PC-9 (cell line): Measurements from ENCODE around the gene CTCF. TPM values are rescaled to one million over a fixed set of nuclear protein-coding genes. Genes with fewer than 3 reads are reported as not detected.

Experiments used
- BruUV-seq: library from RNA; stranded (reverse); fragments of 400-500 nt; replicated peaks from 2 replicates; lab custom pipeline; 2021; lab: Mats Ljungman, UMichigan
- CTCF ChIA-PET: fragments of 300-600 bp; sonication (Branson Sonifier 250); formaldehyde crosslinking; loops from one replicate; lab custom pipeline; 2022; ENCODE audit warnings: antibody characterized with exemption; lab: Charles Lee
- POLR2A ChIA-PET: fragments of 300-600 bp; sonication (Branson Sonifier 250); formaldehyde crosslinking; loops from one replicate; lab custom pipeline; 2022; ENCODE audit warnings: antibody characterized with exemption; ENCODE audit not compliant: unreplicated experiment; lab: Charles Lee
- DNase-seq, 2 experiments: peaks; one replicate each; pipeline versions ENCODE4 v3.0.0 to v3.0.0-alpha.2; 2015 to 2022; ENCODE audit warnings: mixed read lengths in 1 of 2
- H2AFZ ChIP-seq: fragments of 200-600 bp; sonication (generic); 2 replicates; pipeline ENCODE4 v1.8.1; 2017; ENCODE audit warnings: antibody characterized with exemption
- H3F3A ChIP-seq: fragments of 200-600 bp; sonication (generic); 2 replicates; pipeline ENCODE4 v1.8.1; 2017; ENCODE audit warnings: antibody characterized with exemption, mild to moderate bottlenecking, low read depth; ENCODE audit not compliant: insufficient read depth
- H3K27ac ChIP-seq: fragments of 200-600 bp; sonication (generic); 2 replicates; pipeline ENCODE4 v1.6.1; 2016; ENCODE audit warnings: mixed run types
- H3K27me3 ChIP-seq: fragments of 200-600 bp; sonication (generic); 2 replicates; pipeline ENCODE4 v1.6.1; 2016; ENCODE audit warnings: low read depth, mixed run types; ENCODE audit not compliant: insufficient read depth
- H3K36me3 ChIP-seq: fragments of 200-600 bp; sonication (generic); 2 replicates; pipeline ENCODE4 v1.6.1; 2016; ENCODE audit warnings: low read depth, mixed run types
- H3K4me1 ChIP-seq: fragments of 200-600 bp; sonication (generic); replicated peaks from 2 replicates; pipeline ENCODE4 v1.6.1; 2016; ENCODE audit warnings: mixed run types; ENCODE audit not compliant: insufficient read depth
- H3K4me2 ChIP-seq: fragments of 200-600 bp; sonication (generic); 2 replicates; pipeline ENCODE4 v1.6.1; 2017; ENCODE audit warnings: mixed run types
- H3K4me3 ChIP-seq: fragments of 200-600 bp; sonication (generic); 2 replicates; pipeline ENCODE4 v1.6.1; 2016; ENCODE audit warnings: mixed run types
- H3K79me2 ChIP-seq: fragments of 200-600 bp; sonication (generic); 2 replicates; pipeline ENCODE4 v1.6.1; 2017; ENCODE audit warnings: low read depth, mixed run types
- H3K9me2 ChIP-seq: fragments of 200-600 bp; sonication (generic); 2 replicates; pipeline ENCODE4 v1.8.1; 2017; ENCODE audit warnings: mild to moderate bottlenecking; ENCODE audit not compliant: insufficient read depth
- H3K9me3 ChIP-seq: fragments of 200-600 bp; sonication (generic); 2 replicates; pipeline ENCODE4 v1.8.1; 2016; ENCODE audit warnings: low read depth; ENCODE audit not compliant: insufficient read depth
- H4K20me1 ChIP-seq: fragments of 200-600 bp; sonication (generic); 2 replicates; pipeline ENCODE4 v1.8.1; 2017; ENCODE audit not compliant: insufficient read depth
- EZH2 ChIP-seq: fragments of 200-600 bp; sonication (generic); IDR thresholded peaks from 2 replicates; pipeline ENCODE4 v1.8.0; 2017; ENCODE audit warnings: antibody characterized with exemption, low read depth
- intact Hi-C: fragments of 100-400 bp; cut with micrococcal nuclease; formaldehyde crosslinking; loops from one replicate; pipeline ENCODE4 v1.10.0; 2022; ENCODE audit not compliant: unreplicated experiment
- total RNA-seq: library from RNA; stranded (reverse); gene quantifications from 2 replicates; pipeline ENCODE4 v1.2.3, GENCODE V29; 2021
- TF ChIP-seq, protein P1 (sequence below): fragments of 200-600 bp; sonication (generic); conservative IDR thresholded peaks from 2 replicates; pipeline ENCODE4 v1.6.1; 2017; ENCODE audit warnings: mixed run types, antibody characterized with exemption, mild to moderate bottlenecking, moderate library complexity

Gene CTCF
- total RNA-seq, 1 experiment from 2014 or later = 39.0 TPM

DNA sequence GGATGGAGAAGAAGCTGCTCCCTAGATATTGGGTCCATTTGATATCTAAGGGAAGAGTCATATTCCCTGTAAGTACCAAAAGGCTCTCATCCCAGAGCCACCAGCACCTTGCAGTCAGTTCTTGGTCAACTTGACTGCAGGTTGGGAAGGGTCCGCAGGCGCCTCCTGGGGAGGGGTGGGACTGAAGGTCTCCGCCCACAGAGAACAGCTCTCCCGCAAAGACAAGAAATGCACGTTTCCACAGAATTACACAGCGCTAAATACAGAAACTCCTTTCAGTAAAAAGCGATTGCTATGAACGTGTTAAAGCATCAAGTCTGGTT lies 864 bp upstream of the CTCF start:
- Histone ChIP-seq H3K4me2 (peak overlapping the region; percentile 76), H3K27me3 (no peaks in the 10 kb centered on the region), H3K79me2 (peaks cover 39% of the 10 kb centered on the region), H3F3A (peaks cover 33% of the 10 kb centered on the region), H2AFZ (peak overlapping the region; percentile 78), H3K4me3 (peak overlapping the region; percentile 61), H3K27ac (peak overlapping the region; percentile 16), H3K4me1 (peaks cover 24% of the 10 kb centered on the region), H4K20me1 (peaks cover 15% of the 10 kb centered on the region; the same call in 1 of the 2 replicates), H3K9me3 (no peaks in the 10 kb centered on the region), H3K36me3 (no peaks in the 10 kb centered on the region), H3K9me2 (no peaks in the 10 kb centered on the region)
- no peak for TF ChIP-seq EZH2
- TF ChIP-seq, protein P1, sequence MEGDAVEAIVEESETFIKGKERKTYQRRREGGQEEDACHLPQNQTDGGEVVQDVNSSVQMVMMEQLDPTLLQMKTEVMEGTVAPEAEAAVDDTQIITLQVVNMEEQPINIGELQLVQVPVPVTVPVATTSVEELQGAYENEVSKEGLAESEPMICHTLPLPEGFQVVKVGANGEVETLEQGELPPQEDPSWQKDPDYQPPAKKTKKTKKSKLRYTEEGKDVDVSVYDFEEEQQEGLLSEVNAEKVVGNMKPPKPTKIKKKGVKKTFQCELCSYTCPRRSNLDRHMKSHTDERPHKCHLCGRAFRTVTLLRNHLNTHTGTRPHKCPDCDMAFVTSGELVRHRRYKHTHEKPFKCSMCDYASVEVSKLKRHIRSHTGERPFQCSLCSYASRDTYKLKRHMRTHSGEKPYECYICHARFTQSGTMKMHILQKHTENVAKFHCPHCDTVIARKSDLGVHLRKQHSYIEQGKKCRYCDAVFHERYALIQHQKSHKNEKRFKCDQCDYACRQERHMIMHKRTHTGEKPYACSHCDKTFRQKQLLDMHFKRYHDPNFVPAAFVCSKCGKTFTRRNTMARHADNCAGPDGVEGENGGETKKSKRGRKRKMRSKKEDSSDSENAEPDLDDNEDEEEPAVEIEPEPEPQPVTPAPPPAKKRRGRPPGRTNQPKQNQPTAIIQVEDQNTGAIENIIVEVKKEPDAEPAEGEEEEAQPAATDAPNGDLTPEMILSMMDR = no peak
- CTCF ChIA-PET = interaction anchor here (0.6 to 2.8 kb wide), 5 partner anchors 14 to 255 kb away, joined by 4 to 17 read pairs (median 7); no protein-coding TSS in a partner anchor
- DNase-seq = no peak
- intact Hi-C loops = loop anchor here (10.0 kb wide), 1 partner anchor 77 kb away; the partner anchor contains the start of genes AGRP and ATP6V0D1
- BruUV-seq = TSS peak; percentile 74
- POLR2A ChIA-PET = no interaction called here

DNA sequence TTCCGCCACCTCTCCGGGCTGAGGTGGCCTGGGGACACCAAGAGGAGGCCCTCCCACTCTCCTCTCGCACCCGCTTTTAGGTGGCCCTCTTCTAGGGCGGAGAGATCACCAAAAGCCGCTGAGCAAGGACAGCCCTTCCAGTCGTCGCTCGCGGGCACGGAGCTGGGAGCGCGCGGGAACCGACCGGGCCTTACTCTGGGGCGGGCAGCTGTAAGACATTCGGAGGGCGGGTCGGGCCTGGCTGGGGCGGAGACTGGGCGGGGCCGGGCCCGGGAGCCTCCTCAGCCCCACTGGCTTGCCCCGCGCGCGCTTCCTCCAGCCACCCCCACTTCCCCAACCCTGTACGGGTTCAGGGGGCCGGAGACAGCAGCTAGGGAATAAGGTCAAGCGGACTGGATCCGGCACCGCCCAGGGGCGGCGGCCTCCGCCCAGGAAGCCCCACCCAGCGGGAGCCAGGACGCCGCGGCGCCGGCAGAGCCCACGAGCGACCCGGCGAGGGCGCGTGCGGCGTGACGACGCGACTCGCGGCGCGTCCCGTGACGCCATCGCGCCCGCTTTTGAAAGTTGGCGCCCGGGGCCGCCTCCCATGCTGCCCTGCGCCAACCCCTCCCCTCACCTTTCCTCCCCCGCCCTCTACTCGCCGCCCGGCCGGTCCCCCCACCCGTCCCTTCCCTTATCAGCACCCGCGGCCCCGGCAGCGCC lies 351 bp upstream of the CTCF start:
- H3K4me1 ChIP-seq = peaks cover 24% of the 10 kb centered on the region
- TF ChIP-seq, protein P1 = no peak
- no peaks in the 10 kb centered on the region for H3K36me3 ChIP-seq
- peak overlapping the region; percentile 89 for H3K27ac ChIP-seq
- POLR2A ChIA-PET = interaction anchor here (0.7 kb wide), 2 partner anchors 153 to 321 kb away, joined by 3 read pairs; no protein-coding TSS in a partner anchor
- H3K9me3 ChIP-seq = no peaks in the 10 kb centered on the region
- CTCF ChIA-PET = interaction anchor here (0.6 to 2.8 kb wide), 7 partner anchors 15 to 255 kb away, joined by 3 to 17 read pairs (median 7); no protein-coding TSS in a partner anchor
- peaks cover 20% of the 10 kb centered on the region; the same call in 1 of the 2 replicates for H4K20me1 ChIP-seq
- intact Hi-C loops = loop anchor here (1.0 to 10.0 kb wide), 4 partner anchors 41 to 107 kb away; partner anchors contain the start of genes ACD, AGRP, ATP6V0D1 and PARD6A
- H3K9me2 ChIP-seq = no peaks in the 10 kb centered on the region
- H3K4me3 ChIP-seq = peak overlapping the region; percentile 61
- H3K4me2 ChIP-seq = peak overlapping the region; percentile 76
- no TSS peak for BruUV-seq
- peak; percentile 87 to 97 for DNase-seq
- H3F3A ChIP-seq = peaks cover 29% of the 10 kb centered on the region
- H3K79me2 ChIP-seq = peaks cover 44% of the 10 kb centered on the region
- no peaks in the 10 kb centered on the region for H3K27me3 ChIP-seq
- H2AFZ ChIP-seq = peak overlapping the region; percentile 78

DNA sequence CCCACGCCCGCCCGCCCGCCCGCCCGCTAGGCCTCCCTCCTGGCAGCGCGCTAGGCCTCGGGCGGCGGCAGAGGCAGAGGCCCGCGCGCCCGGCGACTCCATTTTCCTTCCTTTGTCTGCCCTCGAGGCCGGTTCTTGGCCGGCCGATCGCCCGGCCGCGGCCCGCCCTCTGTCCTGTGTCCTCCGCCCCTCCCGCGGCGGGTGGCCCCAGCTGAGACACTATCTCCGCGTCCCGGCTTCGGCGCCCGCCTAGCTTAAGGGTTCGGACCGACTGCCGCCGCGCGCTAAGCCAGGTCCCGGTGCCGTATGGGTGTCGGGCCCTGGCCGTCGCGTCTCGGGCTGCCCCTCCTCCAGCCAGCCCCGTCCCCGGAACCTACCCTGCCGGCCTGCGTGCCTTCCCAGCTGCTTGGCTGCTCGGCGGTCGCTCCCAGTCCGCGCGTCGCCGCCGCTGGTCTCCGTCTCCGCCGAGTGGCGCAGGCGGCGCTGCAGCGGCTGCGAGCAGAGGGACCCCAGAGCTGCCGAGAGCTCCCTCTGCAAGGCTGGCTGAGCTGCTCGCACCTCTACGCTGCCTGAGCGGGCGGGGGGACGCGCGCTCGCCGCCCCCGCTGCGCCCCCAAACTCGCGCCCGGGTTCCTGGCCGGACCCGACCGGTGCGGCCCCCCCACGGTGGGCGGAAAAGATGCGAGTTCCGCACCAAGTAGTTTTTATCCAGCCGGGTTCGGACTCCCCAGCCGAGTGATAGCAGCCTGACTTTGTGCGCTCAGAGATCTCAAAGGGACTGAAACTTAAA lies 787 bp downstream of the CTCF start:
- ChIA-PET CTCF (interaction anchor here (0.6 to 2.8 kb wide), 4 partner anchors 16 to 43 kb away, joined by 4 to 17 read pairs (median 9); no protein-coding TSS in a partner anchor), POLR2A (interaction anchor here (0.6 to 0.8 kb wide), 3 partner anchors 97 to 321 kb away, joined by 3 to 7 read pairs (median 3); partner anchors contain the start of gene NRN1L)
- Histone ChIP-seq H3K27me3 (no peaks in the 10 kb centered on the region), H3K79me2 (peaks cover 55% of the 10 kb centered on the region), H3K9me3 (no peaks in the 10 kb centered on the region), H4K20me1 (peaks cover 25% of the 10 kb centered on the region; the same call in 1 of the 2 replicates), H3K9me2 (no peaks in the 10 kb centered on the region), H3K4me3 (peak overlapping the region; percentile 91), H3F3A (peaks cover 29% of the 10 kb centered on the region), H2AFZ (peak overlapping the region; percentile 92), H3K4me2 (peak overlapping the region; percentile 97), H3K36me3 (no peaks in the 10 kb centered on the region), H3K4me1 (peaks cover 24% of the 10 kb centered on the region), H3K27ac (peak overlapping the region; percentile 89)
- DNase-seq = peak in 1 of 2 experiments; percentile 53
- BruUV-seq = no TSS peak
- intact Hi-C loops = loop anchor here (1.0 to 10.0 kb wide), 4 partner anchors 42 to 106 kb away; partner anchors contain the start of genes ACD, AGRP, ATP6V0D1 and PARD6A
- TF ChIP-seq, protein P1 = no peak; the same call in 1 of the 2 replicates
- TF ChIP-seq EZH2 = no peak
